ENCODE data around the gene CST11.

The CST11 gene

DNA sequence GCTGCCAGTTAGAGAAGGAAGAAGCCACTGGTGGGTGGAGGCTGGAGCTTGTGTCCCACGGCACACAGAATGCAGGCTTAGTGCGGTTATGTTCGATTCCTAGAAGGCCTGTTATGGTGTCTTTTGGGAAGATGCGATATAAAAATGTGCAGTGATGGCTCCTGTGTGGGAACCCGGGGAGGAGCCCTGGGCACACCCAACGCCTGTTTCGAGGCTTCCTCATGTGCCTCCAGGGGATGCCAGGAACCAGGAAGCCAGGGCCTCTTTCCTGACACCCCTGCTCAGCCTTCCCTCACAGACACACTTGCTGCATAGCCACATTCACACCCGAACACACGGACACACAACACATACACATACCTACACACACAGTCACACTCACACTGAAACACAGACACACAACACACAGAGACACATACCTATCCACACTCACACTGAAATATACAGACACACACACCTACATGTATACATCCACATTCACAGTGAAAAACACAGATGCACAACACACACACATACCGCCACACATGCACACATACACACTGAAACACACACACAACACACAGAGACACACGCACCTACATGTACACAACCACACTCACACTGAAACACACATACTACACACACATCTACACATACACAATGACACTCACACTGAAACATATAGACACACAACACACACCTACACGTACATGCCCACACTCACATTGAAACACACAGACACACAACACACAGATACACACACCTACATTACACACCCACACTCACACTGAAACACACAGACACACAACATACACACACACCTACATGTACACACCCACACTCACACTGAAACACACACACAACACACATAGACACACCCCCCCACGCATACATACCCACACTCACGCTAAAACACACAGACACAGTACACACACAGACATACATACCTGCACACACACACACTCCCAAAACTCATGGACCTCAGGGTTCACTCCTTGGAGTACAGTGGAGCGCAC is 1.2 kb upstream of the CST11 start:
- no peak for DNase-seq

DNA sequence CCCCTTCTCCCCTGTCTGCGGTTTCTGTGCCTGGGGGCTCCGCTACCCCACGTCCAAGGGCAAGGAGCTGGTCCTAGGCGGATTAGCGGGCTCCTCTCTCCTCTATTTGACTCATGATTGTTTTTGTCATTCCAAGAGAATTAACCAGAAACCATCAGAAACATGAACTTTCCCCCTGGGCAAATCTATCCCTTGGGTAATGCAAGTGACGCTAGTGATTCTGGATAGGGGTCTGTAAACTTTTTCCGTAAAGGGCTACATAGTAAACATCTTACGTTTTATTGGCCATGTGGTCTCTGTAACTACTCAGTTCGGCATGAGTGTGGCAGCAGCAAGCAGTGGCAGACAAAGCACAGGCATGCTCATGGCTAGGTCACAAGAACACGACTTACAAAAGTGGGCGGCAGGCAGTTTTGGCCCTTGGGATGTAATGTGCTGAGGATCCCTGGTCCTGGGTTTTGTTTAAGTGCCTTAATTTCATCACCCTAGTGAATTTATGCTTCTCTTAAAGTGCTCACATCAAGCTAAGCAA is 654 bp downstream of the CST11 start:
- DNase-seq = no peak

- no peak for DNase-seq
Measured at GRCh38 chr20:23450877-23451276, 1.8 kb downstream of the CST11 start.

DNA sequence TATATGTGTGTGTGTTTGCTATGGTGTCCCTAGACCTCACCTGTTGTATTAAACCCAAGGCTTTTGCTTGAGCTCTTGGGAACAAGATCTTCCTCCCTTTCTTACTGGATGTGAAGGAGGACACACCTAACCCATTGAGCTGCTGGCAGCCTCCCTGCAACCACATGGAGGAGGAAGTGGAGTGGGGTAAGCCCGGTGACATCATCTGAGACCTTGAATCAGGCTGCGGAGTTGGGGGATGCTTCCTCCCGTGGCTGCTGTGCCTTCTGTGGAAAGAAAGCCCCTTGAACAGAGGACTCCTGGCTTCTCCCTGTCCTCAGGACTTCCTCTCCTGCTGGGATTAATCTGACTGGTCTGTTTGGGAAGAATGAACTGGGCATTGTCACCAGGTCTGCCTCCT is 3.3 kb downstream of the CST11 start:
- no peak for DNase-seq

GRCh38 chr20:23448167-23448566 is 4.5 kb downstream of the CST11 start:
- no peak for DNase-seq

- no peak for DNase-seq
Measured at GRCh38 chr20:23446505-23446904, 6.2 kb downstream of the CST11 start.

- no peak for DNase-seq
Measured at GRCh38 chr20:23445596-23446217, 7.0 kb downstream of the CST11 start.

DNA sequence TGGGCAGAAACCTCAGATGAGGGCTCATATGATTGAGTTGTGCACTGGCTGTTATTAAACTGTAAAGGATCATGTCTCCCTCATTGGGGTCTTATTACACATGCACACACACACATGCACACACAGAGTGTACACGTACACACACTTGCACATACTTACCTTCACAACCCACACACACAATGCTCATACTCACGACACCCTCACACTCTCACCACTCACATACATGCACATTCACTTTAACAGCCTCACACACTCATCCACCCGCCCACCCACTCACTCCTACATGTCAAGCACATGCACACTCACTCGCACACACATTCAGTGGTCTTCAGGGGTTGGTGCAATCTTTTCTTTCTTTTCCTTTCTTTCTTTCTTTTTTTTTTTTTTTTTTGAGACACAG is 7.8 kb downstream of the CST11 start:
- DNase-seq = no peak

GRCh38 chr20:23442436-23442835 is 10.2 kb downstream of the CST11 start:
- no peak for DNase-seq

DNA sequence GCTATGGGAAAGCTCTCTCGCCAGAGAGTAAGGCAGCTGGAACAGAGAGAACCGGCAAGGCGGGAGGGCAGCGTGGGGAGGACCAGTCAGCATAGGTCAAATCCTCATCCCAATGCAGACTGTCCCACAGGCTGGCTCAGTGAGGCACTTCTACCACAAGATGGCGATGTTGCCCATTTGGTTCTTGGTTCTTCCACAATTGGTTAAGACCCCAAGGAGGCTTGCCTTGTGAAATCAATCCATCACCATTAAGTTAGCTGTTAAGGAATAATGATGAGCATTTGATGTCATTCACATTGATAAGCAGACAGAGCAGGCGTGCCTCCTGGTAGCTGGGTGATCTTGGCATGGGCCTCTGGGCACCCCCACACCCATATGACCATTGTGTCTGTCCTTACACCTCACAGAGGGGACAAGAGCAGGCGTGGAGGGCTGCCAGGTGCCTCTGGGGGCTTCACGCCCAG is 10.8 kb downstream of the CST11 start:
- peak in 5 of 6 experiments; percentile 7 to 28 (median 21) for DNase-seq

- no peak for DNase-seq
Measured at GRCh38 chr20:23440004-23440403, 12.7 kb downstream of the CST11 start.

- DNase-seq = no peak
Measured at GRCh38 chr20:23438661-23439060, 14.0 kb downstream of the CST11 start.

DNA sequence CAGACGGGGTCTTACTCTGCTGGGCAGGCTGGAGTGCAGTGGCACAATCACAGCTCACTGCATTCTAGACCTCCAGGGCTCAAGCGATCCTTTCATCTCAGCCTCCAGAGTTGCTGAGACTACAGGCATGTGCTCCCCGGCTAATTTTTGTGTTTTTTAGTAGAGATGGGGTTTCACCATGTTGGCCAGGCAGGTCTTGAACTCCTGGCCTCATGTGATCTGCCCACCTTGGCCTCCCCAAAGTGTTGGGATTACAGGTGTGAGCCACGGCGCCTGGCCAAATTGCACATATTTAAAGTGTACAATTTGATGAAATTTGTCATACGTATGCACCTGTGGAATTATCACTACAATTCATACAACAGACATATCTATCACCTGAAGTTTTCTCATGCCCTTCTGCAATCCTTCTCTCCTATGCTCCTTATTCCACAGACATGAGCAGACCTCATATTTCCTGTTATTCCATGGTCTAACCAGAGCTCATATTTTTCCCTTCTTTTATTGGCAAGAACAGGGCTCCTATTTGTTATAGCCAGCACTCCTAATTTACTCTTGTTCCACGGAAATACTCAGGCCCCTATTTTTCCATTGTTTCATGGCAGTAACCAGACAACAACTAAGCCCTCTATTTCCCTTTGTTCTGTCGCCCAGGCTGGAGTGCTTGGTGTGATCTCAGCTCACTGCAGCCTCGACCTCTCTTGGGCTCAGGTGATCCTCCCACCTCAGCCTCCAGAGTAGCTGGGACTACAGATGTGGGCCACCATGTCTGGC is 15.4 kb downstream of the CST11 start:
- no peak for DNase-seq

DNA sequence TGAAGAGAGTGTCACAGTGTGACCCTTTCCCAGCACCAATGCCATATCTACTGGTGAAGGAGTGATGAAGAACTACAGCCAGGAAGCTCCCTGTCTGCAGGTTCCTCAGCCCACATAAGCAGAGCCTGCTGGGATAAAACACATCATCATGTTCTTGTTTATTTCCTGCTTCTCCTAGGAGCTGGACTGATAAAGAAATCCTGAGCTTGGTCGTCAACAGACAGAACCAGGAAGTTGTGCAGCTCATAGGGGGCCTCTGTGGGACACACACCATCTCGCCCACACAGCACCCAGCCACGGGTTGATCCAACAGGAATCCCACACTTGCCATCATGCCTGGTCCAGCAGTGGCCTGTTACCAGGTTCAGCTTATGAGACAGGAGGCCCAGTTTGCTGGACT is 16.0 kb downstream of the CST11 start:
- no peak for DNase-seq

GRCh38 chr20:23435626-23436539 is 16.8 kb downstream of the CST11 start:
- DNase-seq = no peak

- DNase-seq = no peak
Measured at GRCh38 chr20:23434521-23435313, 18.0 kb downstream of the CST11 start.

- no peak for DNase-seq
Measured at GRCh38 chr20:23433628-23434027, 19.0 kb downstream of the CST11 start.

DNA sequence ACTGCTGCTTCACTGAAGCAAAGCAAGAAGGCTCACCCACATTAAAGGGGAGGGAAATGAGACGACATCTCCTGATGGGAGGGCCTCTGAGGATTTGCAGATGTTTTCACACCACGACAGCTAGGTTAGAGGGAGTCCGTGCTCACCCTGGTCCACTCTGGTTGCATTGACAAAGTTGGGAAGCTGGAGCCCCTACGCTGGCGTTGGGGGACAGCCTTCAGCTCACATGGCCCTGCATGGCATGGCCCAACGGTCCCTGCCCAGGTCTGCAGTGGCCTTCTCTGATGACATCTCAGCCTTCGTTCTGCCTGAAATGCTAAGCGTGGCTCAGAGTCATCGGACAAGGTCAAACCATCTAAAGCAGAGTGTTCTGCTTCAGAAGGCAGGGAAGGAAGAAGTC is 27.5 kb downstream of the CST11 start:
- no peak for DNase-seq

DNA sequence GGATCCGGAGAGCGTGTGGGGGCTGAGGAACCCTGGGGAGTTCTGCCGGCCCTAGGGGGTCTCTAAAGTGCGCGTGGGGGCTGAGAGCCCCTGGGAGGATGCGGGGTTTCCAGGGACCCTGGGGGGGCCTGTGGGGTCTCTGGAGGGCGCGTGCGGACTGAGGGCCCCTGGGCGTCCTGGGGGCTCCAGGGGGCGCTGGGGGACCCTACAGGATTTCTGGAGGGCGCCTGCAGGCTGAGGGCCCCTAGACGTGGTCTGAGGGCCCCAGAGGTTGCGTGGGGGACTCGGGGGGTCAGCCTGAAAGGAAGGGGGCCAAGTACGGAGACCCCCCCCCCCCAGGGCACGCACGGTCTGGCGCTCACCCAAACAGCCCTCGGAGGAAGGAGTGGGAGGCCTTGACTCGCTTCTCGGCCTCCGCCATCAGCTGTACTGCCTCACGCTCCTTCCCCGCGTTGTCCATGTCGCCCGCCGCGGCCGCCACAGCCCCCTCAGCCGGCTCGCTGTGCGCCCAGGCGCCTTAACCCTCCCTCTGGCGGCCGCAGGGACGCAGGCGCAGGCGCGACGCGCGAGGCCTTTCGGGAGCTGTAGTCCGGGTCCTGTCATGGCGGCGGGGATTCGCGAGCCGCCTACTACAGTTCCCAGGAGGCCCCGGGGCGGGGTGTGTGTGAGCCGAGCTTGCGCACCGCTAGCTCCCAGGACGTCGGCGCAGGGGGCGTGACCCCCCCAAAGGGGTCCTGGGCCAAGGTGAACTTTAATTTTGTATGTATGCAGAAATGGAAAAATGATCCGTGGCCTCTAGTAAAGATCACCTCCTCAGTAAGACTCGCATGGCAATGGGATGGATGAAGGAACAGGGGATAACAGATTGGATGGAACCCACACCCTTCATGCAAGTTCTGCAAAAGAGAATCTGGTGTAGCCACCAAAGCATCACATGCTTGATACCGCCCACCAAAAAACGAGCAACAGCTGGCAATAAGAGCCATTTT is 31.4 kb downstream of the CST11 start, which contains the start of gene NAPB:
Gene NAPB, minus strand, starts transcription at position 546 of the 989 bp plus-strand sequence. Its CDS starts 86 bp downstream, at position 460.
- peak; percentile 80 to 91 (median 89) for DNase-seq
